Stimulated activated CD8-positive, alpha-beta memory T cell treated with anti-CD3 and anti-CD28 coated beads, Interleukin-12 subunit alpha, Interleukin-12 subunit beta, amount 100 ng/mL, for 24 hours (primary cell): Measurements from ENCODE around the gene RBPJ.
"Not testable (repeated sequence)": the region's sequence is repeated elsewhere in the genome, so short reads cannot be mapped to it uniquely, and the experiment has no call there.

Source experiments
- DNase-seq: peaks from one replicate; pipeline ENCODE4 v3.0.0-alpha.2; 2020; ENCODE audit errors: extremely low read depth

Gene RBPJ

GRCh38 chr4:26375551-26375950 is 54.7 kb downstream of the RBPJ start:
- DNase-seq: no peak

DNA sequence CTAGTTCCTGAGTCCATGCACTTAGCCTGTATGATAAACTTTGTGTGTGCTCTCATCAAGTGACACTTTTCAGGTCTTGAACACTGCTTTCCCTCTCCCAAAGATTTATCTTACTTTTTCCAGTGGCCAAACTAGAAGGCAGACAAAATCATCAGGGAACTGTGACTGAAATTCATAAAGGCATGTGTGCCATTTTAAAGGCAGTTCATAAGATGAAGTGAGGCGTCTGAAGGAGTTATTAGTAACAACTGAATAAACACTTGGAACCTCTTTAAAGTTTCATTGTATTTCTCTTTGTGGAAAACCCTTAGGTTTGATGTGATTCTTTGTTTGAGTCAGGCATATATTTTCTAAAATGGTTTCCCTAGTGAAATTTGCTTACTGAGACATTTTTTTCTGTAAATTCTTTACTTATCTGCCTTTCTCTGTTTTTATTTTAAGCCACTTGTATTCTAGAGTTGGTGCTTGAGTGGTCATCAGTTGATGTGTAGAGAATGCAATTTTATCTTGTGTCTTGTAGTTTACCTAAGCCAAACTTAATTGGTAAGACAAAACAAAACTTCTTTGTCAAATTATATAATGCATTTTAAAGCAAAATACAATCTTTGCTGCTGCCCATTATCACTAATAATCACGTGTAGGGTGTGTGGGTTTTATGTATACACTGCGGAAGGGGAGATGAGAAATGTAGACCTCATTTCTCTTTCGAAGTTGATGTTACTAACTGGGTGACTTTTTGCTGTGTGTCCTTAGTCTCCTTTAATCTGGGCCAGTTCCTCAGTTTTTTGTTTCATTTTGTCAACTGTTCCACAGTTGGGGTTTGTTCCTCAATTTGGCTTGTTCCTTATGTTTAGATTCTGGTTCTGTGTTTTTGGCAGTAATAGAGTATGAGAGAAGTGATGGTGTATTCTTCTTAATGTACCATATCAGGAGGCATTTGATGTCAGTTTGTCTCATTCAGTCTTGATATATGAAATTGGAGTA is 56.8 kb downstream of the RBPJ start:
- DNase-seq: no peak

DNA sequence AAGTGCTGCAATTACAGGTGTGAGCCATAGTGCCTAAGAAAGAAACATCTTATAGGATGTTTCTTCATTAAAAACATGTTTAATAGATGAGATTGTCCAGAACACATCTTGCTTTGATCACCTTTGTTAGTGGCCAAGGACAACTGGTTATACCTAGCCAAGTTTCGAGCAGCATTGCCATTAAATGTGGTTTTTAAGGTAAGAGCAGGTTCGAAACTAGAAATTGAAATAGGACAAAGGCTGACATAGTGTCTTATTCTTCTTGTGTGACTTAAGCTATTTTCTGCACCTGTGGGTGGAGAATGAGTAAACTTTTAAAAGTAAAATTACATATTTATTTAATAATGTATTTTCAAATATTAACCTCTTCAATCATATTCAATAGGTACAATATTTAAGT is 59.0 kb downstream of the RBPJ start:
- DNase-seq: no peak

- DNase-seq: no peak
Measured at GRCh38 chr4:26380740-26381139, 59.9 kb downstream of the RBPJ start.

DNA sequence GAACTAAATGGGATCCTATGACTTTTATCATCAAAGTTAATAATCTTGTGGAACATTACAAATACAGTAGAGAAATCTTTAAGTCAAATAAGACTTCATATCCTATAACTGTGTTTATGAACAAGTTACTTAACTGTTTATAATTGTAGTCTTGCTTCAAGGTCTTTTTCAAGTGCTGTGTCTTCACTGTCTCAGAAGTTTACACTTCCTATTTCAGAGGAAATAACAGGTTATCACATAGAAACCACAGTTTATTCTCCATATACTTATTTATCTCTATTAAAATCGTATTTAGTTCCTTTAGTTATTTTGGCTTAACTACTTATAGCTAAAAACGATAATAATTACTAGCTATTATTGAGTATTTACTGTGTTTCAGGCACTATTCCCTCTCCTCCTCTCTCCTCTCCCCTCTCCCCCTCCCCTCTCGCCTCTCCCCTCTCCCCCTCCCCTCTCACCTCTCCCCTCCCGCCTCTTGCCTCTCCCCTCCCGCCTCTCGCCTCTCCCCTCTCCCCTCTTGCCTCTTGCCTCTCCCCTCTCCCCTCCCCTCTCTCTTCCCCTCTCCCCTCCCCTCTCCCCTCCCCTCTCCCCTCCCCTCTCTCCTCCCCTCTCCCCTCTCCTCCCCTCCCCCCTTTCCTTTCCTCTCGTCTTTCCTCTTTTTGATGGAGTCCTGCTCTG is 63.7 kb downstream of the RBPJ start:
- DNase-seq: no peak

DNA sequence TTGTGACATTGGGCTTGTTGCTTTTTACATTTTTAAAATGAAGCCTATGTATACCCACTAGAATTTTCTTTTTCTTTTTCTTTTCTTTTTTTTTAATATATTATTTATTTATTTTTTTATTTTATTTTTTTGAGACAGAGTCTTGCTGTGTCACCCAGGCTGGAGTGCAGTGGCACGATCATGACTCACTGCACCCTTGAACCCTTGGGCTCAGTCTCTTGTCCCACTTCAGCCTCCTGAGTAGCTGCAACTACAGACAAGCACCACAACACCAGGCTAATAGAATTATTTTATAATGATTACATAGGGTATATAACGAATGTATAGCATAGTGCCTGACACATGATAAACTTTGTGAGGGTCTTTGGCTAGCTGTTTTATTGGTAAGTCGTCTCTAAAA is 64.9 kb downstream of the RBPJ start:
- no peak for DNase-seq

DNA sequence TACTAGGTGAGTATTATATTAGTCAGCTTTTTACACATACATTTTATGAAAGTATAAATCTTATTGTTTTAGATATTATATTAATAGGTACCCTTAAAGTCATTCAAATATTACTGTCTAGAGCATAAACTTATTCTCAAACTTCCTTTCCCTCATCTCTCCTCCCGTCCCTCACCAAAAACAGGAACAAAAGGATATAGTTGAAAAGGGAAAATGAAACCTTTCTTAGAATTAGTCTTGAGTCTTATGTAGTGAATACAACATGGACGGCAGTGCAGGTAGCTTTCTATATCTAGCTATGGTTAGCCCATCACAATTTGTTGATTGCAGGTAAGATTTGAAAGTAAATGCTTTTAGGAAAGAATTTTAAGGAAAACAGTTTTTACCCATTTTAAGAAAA is 65.6 kb downstream of the RBPJ start:
- no peak for DNase-seq

GRCh38 chr4:26388671-26389070 is 67.9 kb downstream of the RBPJ start:
- no peak for DNase-seq

GRCh38 chr4:26397086-26397485 is 76.3 kb downstream of the RBPJ start:
- DNase-seq: no peak

GRCh38 chr4:26400132-26400531 is 79.3 kb downstream of the RBPJ start:
- DNase-seq: no peak

DNA sequence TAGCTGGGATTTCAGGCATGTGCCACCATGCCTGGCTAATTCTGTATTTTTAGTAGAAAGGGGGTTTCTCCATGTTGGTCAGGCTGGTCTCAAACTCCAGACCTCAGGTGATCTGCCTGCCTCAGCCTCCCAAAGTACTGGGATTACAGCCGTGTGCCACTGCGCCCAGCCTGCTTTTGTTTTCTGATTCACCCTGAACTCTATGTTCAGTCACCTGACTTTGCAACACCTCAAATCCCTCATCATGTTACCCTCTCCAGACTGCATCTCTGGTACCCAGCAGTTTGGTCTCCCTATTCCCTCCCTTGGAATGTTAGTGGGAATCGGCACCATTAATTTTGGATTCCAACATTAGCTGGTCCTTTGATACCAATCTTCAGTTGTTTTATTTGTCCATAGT is 81.2 kb downstream of the RBPJ start:
- DNase-seq: not testable (repeated sequence)

GRCh38 chr4:26402458-26402857 is 81.6 kb downstream of the RBPJ start:
- DNase-seq: no peak

DNA sequence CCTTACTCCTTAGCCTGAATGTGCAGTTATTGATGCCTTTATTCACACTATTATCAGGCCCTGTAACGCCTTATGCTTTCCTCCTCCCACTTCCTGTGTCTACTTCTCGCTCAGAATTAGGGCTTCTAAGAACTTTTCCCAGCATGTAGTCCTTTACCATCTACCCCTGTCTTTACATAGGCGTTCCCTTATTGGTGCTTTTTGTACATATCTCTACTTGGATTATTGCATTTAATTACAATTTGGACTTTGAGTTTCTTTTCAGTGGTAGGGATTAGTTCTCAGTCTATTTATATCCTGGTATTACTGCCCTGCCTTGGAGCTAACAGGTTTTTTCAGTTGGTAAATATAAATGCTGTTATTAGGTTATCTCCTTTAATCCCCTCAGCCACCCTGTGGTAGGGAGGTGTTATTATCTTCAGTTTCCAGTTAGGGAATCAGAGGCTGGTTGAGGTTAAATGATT is 84.0 kb downstream of the RBPJ start:
- no peak for DNase-seq

DNA sequence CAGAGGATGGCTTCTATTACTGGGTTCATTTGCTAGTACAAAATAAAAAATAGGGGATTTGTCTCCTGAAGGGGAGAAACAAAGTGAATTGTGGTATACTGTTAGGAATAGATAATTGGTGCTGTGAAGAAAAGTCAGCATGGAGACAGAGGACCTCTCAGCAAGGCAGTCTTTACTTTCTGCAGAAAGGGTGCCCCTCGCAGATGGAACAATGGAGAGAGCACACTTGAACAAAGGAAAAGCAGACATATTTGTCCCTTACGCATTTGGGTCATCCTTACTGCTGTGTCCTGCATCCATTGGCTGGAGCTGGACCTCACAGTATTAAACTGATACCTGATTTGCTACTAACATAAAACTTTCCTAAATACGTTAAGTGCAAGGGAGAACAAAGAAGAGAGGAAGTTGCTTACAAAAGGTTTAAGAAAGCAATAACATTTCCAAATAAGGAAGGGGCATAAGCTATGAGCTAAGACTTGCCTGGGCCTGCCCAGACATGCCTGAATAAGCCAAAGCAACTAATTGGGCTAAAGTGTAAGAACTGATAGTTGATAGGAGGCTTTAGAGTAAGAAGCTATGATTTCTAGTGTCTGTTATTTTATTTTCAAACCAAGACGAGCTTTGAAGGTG is 85.6 kb downstream of the RBPJ start:
- DNase-seq: no peak

- DNase-seq: no peak
Measured at GRCh38 chr4:26407476-26407875, 86.7 kb downstream of the RBPJ start.

- no peak for DNase-seq
Measured at GRCh38 chr4:26410385-26411293, 89.8 kb downstream of the RBPJ start.

DNA sequence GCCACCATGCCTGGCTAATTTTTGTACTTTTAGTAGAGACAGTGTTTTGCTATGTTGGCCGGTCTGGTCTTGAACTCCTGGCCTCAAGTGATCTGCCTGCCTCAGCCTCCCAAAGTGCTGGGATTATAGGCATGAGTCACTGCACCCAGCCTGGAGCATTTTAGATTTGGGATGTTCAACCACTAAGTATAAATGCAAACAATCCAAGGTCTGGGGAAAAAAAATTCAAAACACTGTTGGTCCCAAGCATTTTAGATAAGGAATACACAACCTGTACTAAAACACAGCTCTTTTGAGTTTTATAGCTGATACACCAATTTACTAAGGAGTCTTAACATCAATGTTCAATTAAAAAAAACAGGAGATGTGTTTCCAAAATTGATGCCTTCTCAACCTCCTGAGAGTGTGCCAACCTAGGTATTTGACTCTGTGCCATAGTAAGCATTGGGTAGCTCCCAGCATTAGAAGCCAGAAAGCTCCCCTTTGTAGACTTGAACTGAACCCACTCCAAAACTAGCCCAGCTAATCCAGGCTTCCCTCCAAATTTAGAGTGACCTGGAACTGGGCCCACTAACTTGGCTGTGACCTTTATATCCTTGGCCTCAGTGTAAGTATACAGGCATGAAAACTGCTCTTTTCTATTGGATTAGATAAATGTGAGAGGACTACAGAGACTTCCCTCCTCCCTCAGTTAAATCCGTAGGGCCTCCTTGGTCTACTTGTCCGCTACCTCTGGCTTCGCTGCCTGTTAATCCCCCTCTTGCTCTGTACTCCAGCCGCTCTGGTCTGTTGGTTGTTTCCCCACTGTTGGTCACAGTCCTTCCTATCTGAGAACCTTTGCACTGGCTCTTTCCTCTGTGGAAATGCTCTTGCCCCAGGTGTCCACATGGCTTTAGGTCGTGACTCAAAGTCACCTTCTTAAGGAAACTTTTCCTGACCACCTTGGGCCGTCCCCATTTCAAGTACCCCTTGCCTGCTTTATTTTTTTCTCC is 91.9 kb downstream of the RBPJ start:
- no peak for DNase-seq

DNA sequence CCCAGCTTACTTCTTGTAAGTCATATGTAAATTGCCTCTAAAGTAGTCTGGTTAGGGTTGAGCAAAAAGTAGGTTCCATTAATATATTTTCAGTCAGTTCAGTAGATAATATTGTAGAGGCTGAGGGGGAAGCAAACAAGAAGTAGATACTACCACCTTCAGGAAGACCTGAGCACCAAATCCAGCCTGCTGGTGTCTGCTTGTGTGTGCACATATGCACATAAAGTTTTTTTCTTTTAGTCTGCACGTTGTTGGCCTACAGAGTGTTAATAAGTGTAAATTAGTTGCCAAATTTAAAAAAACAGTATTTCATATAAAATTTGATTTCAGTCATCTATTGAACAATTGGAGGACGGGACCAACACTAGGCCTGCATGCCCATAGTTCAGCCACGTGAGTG is 92.8 kb downstream of the RBPJ start:
- no peak for DNase-seq

- DNase-seq: no peak
Measured at GRCh38 chr4:26418107-26418506, 97.3 kb downstream of the RBPJ start.

- no peak for DNase-seq
Measured at GRCh38 chr4:26418850-26419249, 98.0 kb downstream of the RBPJ start.
